Amygdala (tissue), 56 donors: ENCODE results near the gene LRMDA.
"Not testable (repeated sequence)": the region's sequence is repeated elsewhere in the genome, so short reads cannot be mapped to it uniquely, and the experiment has no call there.

Experiments used
- DNase-seq, 56 donors: peaks; one replicate each; lab custom pipeline; 2025; lab: John Stamatoyannopoulos, UW

Gene LRMDA

GRCh38 chr10:76523791-76524351 lies 1092.4 kb downstream of the LRMDA start:
- peak in 1 of 56 donors; percentile 10 for DNase-seq

- not testable (repeated sequence) for DNase-seq
Observed at GRCh38 chr10:76526833-76527232, 1095.4 kb downstream of the LRMDA start.

- DNase-seq: no peak
Observed at GRCh38 chr10:76540331-76540730, 1108.9 kb downstream of the LRMDA start.

- DNase-seq: no peak
Observed at GRCh38 chr10:76540786-76541185, 1109.4 kb downstream of the LRMDA start.

GRCh38 chr10:76541852-76542251 lies 1110.4 kb downstream of the LRMDA start:
- no peak for DNase-seq

GRCh38 chr10:76542307-76542930 lies 1111.0 kb downstream of the LRMDA start:
- DNase-seq: no peak

GRCh38 chr10:76543655-76544054 lies 1112.2 kb downstream of the LRMDA start:
- no peak for DNase-seq

- DNase-seq: no peak
Observed at GRCh38 chr10:76544789-76545188, 1113.4 kb downstream of the LRMDA start.

- no peak for DNase-seq
Observed at GRCh38 chr10:76546411-76546810, 1115.0 kb downstream of the LRMDA start.

GRCh38 chr10:76547352-76547972 lies 1116.0 kb downstream of the LRMDA start:
- peak in 46 of 56 donors; percentile 1 to 89 (median 42) for DNase-seq

- no peak for DNase-seq
Observed at GRCh38 chr10:76548716-76549115, 1117.3 kb downstream of the LRMDA start.

- DNase-seq: no peak
Observed at GRCh38 chr10:76549171-76549570, 1117.7 kb downstream of the LRMDA start.

GRCh38 chr10:76550806-76551205 lies 1119.4 kb downstream of the LRMDA start:
- no peak for DNase-seq

GRCh38 chr10:76552091-76552873 lies 1120.9 kb downstream of the LRMDA start:
- no peak for DNase-seq

GRCh38 chr10:76553263-76554032 lies 1122.0 kb downstream of the LRMDA start:
- no peak for DNase-seq

- DNase-seq: no peak
Observed at GRCh38 chr10:76554033-76554408, 1122.6 kb downstream of the LRMDA start.

- DNase-seq: peak in 2 of 56 donors; percentile 3 to 5
Observed at GRCh38 chr10:76554478-76554877, 1123.1 kb downstream of the LRMDA start.

GRCh38 chr10:76555067-76555670 lies 1123.7 kb downstream of the LRMDA start:
- DNase-seq: no peak

GRCh38 chr10:76557366-76557765 lies 1125.9 kb downstream of the LRMDA start:
- no peak for DNase-seq

GRCh38 chr10:76558586-76558985 lies 1127.2 kb downstream of the LRMDA start:
- no peak for DNase-seq
